Left lobe of liver (tissue), 2 donors: ENCODE data around the gene SLCO2B1. TPM values are rescaled to one million over a fixed set of nuclear protein-coding genes. Genes with fewer than 3 reads are reported as not detected.
A peak's percentile ranks its signal among the peaks of the same experiment; 100 is the strongest.

ENCODE experiments used
- ATAC-seq: fragments of 200-7000 bp; cut with Tn5 transposase; one replicate; pipeline ENCODE4 v1.9.1; 2020; ENCODE audit warnings: mild to moderate bottlenecking, moderate library complexity
- DNase-seq: peaks from one replicate; pipeline ENCODE4 v3.0.0-alpha.2; 2020; ENCODE audit warnings: low spot score
- total RNA-seq: library from RNA; stranded (reverse); gene quantifications from one replicate; pipeline ENCODE4 v1.2.1, GENCODE V29; 2021
- donor health status: DM: no; HTN: no; CAD: no; lungs with moderate emphysema.
- donor health status: DM: no; HTN: yes; CAD: no.

Gene SLCO2B1
- total RNA-seq, 1 donor from 2014 or later = 327 TPM

GRCh38 chr11:75144716-75145014 is 6.2 kb upstream of the SLCO2B1 start:
- DNase-seq (no peak), ATAC-seq (no peak)

DNA sequence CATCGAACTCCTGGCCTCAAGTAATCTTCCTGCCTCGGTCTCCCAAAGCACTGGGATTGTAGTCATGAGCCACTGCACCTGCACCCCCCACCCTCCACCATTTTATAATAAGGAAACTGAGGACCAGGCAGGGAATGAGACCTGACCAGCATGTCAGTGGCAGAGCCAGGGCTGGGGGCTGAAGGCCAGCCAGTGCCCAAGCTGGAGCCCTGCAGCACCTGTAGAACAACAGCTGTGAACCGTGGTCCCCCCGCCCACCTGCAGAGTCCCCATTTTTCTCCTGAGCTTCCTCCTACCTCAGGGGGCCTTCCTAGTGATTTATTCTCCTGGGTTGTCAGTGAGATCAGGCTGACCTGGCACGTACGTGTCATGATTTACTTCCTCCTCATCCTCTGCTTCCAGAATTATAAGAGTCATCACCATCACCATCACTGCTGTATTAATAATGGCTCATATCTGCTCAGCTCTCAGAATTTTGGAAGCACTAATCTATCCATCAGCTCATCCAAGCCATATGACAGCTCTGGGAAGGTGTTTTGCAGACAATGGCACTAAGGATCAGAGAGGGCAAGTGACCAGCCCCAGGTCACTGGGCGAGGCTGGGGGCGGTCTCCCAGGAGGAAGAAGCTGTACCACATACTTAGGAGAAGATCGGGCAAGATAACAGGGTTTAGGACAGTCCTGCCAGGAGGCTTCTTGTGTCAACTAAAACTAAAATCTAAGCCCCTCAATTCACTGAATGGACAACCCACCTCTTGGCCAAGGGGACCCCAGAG is 5.5 kb upstream of the SLCO2B1 start:
- DNase-seq (peak; percentile 29), ATAC-seq (no peak)

DNA sequence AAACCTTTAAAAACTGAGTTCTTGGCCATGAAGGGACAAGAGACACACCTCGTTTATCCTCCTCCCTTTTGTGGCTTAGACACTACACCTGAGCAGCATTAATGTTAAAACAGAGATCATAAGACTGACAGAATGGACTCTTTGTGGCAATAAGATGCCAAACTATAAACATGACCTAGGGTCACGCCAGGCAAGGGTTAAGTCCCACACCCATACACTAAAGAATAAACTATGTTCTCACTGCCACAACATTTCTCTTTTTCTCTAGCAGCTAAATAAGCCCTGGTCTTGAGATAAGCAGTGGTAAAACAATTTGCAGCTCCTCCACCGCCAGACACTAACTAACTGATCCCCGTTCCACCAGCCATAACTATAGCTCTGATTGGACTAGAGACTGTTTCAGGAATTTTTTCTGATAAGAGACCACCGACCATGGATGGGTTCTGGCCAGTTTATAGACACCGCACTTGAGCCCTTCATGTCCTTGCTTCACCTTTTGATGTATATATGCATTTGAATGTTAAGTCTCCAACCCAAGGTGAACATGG is 4.9 kb upstream of the SLCO2B1 start:
- ATAC-seq (no peak), DNase-seq (no peak)

DNA sequence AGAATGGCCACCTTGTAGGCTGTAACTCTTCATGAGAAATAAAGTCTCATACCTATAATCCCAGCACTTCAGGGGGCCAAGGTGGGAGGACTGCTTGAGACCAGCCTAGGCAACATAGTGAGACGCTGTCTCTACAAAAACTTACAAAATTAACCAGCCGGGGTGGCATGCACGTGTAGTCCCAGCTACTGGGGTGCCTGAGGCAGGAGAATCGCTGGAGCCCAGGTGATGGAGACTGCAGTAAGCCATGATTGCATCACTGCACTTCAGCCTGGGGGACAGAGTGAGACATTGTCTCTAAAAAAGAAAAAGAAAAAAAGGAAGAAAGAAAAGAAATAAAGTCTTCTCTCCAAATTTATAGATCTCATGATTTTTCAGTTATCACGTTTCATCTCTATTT is 4.2 kb upstream of the SLCO2B1 start:
- no peak for DNase-seq
- ATAC-seq = no peak

- no peak for ATAC-seq
- no peak for DNase-seq
These were observed 3.6 kb upstream of the SLCO2B1 start for GRCh38 chr11:75147191-75147874.

DNA sequence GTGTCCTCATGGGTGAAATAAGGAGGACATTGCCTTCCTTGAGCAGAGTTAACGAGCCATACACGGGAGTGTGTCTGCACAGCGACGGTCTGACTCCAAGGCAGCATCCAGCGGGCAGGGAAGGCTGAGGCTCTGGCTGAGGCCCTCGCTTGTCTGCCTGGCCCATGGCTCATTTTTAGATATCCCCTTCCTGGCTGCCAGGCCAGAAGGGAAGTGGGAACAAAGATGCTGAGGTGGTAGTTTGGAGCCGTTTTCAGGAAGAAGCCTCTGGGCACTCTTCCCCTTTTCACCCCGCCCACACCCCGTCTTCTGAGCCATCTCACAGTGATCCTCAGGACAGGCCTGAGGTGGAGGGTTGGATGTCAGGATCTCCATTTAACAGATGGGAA is 3.0 kb upstream of the SLCO2B1 start:
- DNase-seq (no peak), ATAC-seq (no peak)

- ATAC-seq (no peak), DNase-seq (no peak)
These were observed 2.4 kb upstream of the SLCO2B1 start for GRCh38 chr11:75148436-75148983.

DNA sequence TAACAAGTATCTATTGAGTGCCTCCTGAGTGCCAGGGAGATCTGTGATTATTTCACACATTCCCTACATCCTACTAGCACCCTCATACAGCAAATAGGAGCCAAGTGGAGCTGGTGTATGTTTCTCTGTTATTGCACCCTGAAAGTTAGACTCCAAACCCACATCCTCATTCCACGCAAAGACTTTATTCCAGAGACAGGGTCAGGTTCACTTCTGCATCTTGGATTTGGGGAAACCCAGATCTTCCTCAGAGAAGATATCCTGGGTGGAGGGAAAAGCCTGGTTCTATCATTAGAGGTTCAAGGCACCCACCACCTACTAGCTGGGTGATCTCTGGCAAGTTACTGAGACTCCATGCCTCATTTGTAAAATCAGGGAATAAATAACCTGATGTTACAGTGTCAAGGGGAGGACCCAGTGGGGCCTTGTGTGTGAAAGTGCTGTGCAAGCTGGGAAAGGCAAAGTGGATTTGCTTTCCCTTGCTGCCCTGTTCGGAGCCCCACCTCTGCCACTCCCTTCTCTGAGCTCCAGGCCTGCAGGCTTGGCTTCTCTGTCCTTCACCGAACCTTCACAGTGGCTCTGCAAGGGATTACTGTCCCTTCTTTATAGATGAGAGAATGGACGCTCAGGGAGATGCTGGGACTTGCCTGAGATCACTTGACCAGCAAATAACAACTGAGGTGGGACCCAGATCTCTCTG is 991 bp upstream of the SLCO2B1 start:
- DNase-seq = no peak
- ATAC-seq = no peak

GRCh38 chr11:75151346-75152047 is 590 bp downstream of the SLCO2B1 start:
- ATAC-seq = peak; percentile 1
- DNase-seq = no peak

GRCh38 chr11:75152090-75152489 is 1.2 kb downstream of the SLCO2B1 start:
- ATAC-seq = peak; percentile 42
- DNase-seq = no peak

- DNase-seq = no peak
- ATAC-seq = no peak
These were observed 1.9 kb downstream of the SLCO2B1 start for GRCh38 chr11:75152651-75153427.

DNA sequence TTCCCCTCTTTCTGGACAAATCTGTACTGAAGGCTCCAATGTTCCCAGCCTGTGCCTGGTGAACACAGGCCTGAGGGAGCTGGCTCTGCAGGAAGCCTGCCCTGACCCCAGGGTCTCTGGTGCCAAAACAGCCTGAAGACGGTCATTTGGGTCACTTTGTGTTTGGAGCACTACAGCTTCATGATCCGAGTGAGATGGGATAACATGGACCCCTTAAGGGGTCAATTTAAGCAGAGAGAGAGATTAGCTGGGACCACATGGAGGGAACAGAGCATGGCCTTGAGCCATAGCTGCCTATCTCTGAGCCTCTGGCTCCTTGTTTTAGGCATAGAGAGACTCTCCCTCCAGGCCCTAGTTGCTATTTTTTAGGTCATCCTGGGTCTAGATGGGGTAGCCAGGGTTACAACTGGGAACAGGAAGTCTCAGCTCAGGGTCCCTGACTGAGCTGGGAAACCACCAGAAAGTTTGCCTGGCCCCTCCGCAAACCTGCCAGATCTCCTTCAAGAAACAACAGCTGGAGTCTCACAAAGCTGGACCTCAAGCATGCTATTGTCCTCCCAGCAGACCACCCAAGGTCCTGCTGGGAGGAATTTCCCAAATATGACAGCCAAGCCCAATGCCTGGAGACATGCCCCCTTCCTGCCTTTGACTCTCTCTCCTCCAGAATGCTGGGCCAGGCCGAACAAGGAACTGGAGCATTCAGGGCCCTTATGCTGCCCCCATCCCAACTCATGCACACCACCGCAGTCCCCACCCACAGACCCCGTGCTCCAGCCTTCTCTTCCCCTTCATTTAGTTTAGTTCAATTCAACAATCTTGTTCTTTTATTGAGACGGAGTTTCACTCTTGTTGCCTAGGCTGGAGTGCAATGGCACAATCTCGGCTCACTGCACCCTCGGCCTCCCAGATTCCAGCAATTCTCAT is 4.0 kb downstream of the SLCO2B1 start:
- DNase-seq (no peak), ATAC-seq (peak; percentile 4)

- DNase-seq (peak; percentile 83), ATAC-seq (peak; percentile 54)
These were observed 4.9 kb downstream of the SLCO2B1 start for GRCh38 chr11:75155570-75156422.

DNA sequence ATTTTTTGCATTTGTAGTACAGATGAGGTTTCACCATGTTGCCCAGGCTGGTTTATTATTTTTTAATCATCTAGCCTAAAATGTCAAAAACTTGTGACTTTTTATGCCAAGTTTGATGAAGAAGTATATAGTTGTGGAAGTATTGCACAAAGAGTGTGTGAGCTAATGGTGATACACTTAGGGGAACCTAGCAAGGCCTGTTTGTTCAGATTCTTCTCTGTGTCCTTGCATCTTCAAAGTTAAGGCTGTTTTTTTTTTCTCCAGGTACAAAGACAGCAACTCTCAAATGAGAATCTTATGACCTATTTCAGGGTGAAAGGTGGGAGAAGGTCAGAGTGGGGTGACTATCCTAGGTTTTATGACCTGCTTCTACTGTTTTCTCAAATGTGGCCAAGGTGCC is 7.3 kb downstream of the SLCO2B1 start:
- ATAC-seq (no peak), DNase-seq (no peak)

DNA sequence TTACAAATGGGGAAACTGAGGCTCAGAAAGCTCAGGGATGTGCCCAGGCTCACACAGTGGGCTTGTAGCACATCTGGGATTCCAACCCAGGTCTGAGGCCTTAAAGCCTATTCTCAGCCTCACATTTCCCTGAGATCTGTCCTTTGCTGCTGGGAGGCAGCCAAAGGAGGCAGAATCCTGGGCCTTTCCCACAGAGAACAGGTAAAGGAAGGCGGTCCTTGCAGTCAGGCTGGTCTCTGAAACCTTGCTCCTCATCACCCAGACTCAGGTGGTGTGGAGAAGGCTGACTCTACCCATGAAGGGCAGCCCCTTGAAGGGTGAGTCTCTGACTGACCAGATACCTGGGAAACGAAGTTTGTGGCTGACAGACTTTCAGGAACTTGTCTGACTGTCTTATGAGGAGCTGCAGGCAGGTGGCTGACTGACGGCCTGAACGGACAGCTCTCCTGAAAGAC is 7.8 kb downstream of the SLCO2B1 start:
- DNase-seq (no peak), ATAC-seq (peak; percentile 2)

- peak; percentile 65 for ATAC-seq
- peak; percentile 89 for DNase-seq
These were observed 8.4 kb downstream of the SLCO2B1 start for GRCh38 chr11:75159151-75159953.

- ATAC-seq (no peak), DNase-seq (no peak)
These were observed 9.4 kb downstream of the SLCO2B1 start for GRCh38 chr11:75160220-75160757.
